Kidney epithelial cell (primary cell): ENCODE results near the gene PSME3IP1. TPM values are rescaled to one million over a fixed set of nuclear protein-coding genes. Genes with fewer than 3 reads are reported as not detected.

Experiments
- DNase-seq: peaks from one replicate; pipeline ENCODE4 v3.0.0-alpha.2; 2010; ENCODE audit warnings: low read depth
- H3K27me3 ChIP-seq: 2 replicates; pipeline ENCODE4 v1.6.0; 2011; ENCODE audit warnings: low read length; ENCODE audit not compliant: control insufficient read depth, insufficient read depth
- H3K36me3 ChIP-seq: 2 replicates; pipeline ENCODE4 v1.5.1; 2011; ENCODE audit warnings: low read length; ENCODE audit not compliant: control insufficient read depth, insufficient read depth
- H3K4me3 ChIP-seq: 2 replicates; pipeline ENCODE4 v1.5.1; 2011; ENCODE audit warnings: low read depth, mild to moderate bottlenecking, control low read depth, low read length
- CTCF ChIP-seq: IDR thresholded peaks from 2 replicates; pipeline ENCODE4 v1.5.1; 2011; ENCODE audit warnings: mild to moderate bottlenecking, moderate library complexity, low read length, control low read depth, inconsistent platforms; ENCODE audit not compliant: insufficient read depth, poor library complexity, severe bottlenecking
- total RNA-seq: library from RNA; depleted of rRNA; stranded (reverse); fragments of >200 nt; gene quantifications from 2 replicates; pipeline ENCODE4 v1.2.3, GENCODE V29; 2015

PSME3IP1 gene
- total RNA-seq, 1 donor from 2014 or later: 94.5 TPM

- no peaks in the 10 kb centered on the region for H3K36me3 ChIP-seq
- no peak for DNase-seq
- H3K4me3 ChIP-seq: no peak overlapping the region
- no peaks in the 10 kb centered on the region for H3K27me3 ChIP-seq
- no peak for TF ChIP-seq CTCF
Measured at GRCh38 chr16:57147381-57148221, 38.2 kb downstream of the PSME3IP1 start.

- no peaks in the 10 kb centered on the region for H3K27me3 ChIP-seq
- H3K36me3 ChIP-seq: no peaks in the 10 kb centered on the region
- no peak overlapping the region for H3K4me3 ChIP-seq
- DNase-seq: no peak
- no peak for TF ChIP-seq CTCF
Measured at GRCh38 chr16:57146735-57147134, 39.1 kb downstream of the PSME3IP1 start.

GRCh38 chr16:57146040-57146647, 39.7 kb downstream of the PSME3IP1 start:
- TF ChIP-seq CTCF: no peak
- Histone ChIP-seq H3K4me3 (no peak overlapping the region), H3K36me3 (no peaks in the 10 kb centered on the region), H3K27me3 (no peaks in the 10 kb centered on the region)
- no peak for DNase-seq

GRCh38 chr16:57145046-57146021, 40.5 kb downstream of the PSME3IP1 start:
- Histone ChIP-seq H3K36me3 (no peaks in the 10 kb centered on the region), H3K4me3 (no peak overlapping the region), H3K27me3 (no peaks in the 10 kb centered on the region)
- no peak for TF ChIP-seq CTCF
- no peak for DNase-seq

- no peaks in the 10 kb centered on the region for H3K27me3 ChIP-seq
- H3K4me3 ChIP-seq: no peak overlapping the region
- TF ChIP-seq CTCF: no peak
- no peak for DNase-seq
- no peaks in the 10 kb centered on the region for H3K36me3 ChIP-seq
Measured at GRCh38 chr16:57144027-57144426, 41.8 kb downstream of the PSME3IP1 start.
